ENCODE measurements around the gene CS. TPM values are rescaled to one million over a fixed set of nuclear protein-coding genes. Genes with fewer than 3 reads are reported as not detected.

Gene CS
- total and polyA plus RNA-seq, 7 experiments from 2014 or later, result 57.6 to 241 (median 132) TPM

- ChIA-PET POLR2A (interaction anchor here (1.4 kb wide), 1 partner anchor 8 kb away, joined by 3 read pairs; no protein-coding TSS in a partner anchor), CTCF (interaction anchor here (1.0 kb wide), 1 partner anchor 71 kb away, joined by 3 read pairs; the partner anchor contains the start of gene SMARCC2)
- no peak overlapping the region for H3K27ac ChIP-seq (ENCODE audit: low read depth, low read length)
- peaks cover 11 to 25% (median 22%) of the 10 kb centered on the region in 7 donors for H3K4me1 Mint-ChIP-seq
- H3K27me3 Mint-ChIP-seq, result peaks cover 0 to 2% (median 0%) of the 10 kb centered on the region in 5 donors
- no peak for ATAC-seq
- H3K27ac Mint-ChIP-seq, result peak overlapping the region in 1 of 9 donors; percentile 6
- no peak for DNase-seq
- peaks cover 0 to 7% (median 0%) of the 10 kb centered on the region in 3 experiments for H3K36me3 ChIP-seq (ENCODE audit: control insufficient read depth in 2 of 3, insufficient read depth in 3 of 3, low read length in 3 of 3)
- peaks cover 18 to 19% of the 10 kb centered on the region in 2 donors for H3K4me1 ChIP-seq (ENCODE audit: control insufficient read depth in 2 of 2, insufficient read depth in 2 of 2, low read length in 2 of 2)
- H3K36me3 Mint-ChIP-seq, result peaks cover 0 to 4% (median 0%) of the 10 kb centered on the region in 5 donors
- peak overlapping the region in 1 of 10 donors; percentile 58 for H3K4me3 Mint-ChIP-seq
- intact Hi-C loops (cut with micrococcal nuclease), result no loop called here
- no peak overlapping the region for H3K4me3 ChIP-seq (ENCODE audit: low read length)
- H3K27me3 ChIP-seq (ENCODE audit: control insufficient read depth in 2 of 2, insufficient read depth in 2 of 2, low read length in 2 of 2), result no peaks in the 10 kb centered on the region
- no peaks in the 10 kb centered on the region for H3K9me3 ChIP-seq (ENCODE audit: control insufficient read depth in 2 of 3, low read length in 3 of 3)
- H3K9me3 Mint-ChIP-seq, result no peaks in the 10 kb centered on the region
Observed at GRCh38 chr12:56260921-56261320, 39.2 kb downstream of the CS start.

GRCh38 chr12:56260380-56260779 lies 39.8 kb downstream of the CS start:
- peak overlapping the region in 2 of 9 donors; percentile 58 to 65 for H3K27ac Mint-ChIP-seq
- H3K27me3 Mint-ChIP-seq, result peaks cover 0 to 2% (median 0%) of the 10 kb centered on the region in 5 donors
- H3K4me3 ChIP-seq (ENCODE audit: low read length), result no peak overlapping the region
- peaks cover 18 to 19% of the 10 kb centered on the region in 2 donors for H3K4me1 ChIP-seq (ENCODE audit: control insufficient read depth in 2 of 2, insufficient read depth in 2 of 2, low read length in 2 of 2)
- ChIA-PET POLR2A (interaction anchor here (1.4 kb wide), 1 partner anchor 8 kb away, joined by 3 read pairs; no protein-coding TSS in a partner anchor), CTCF (interaction anchor here (1.0 kb wide), 1 partner anchor 71 kb away, joined by 3 read pairs; the partner anchor contains the start of gene SMARCC2)
- H3K9me3 ChIP-seq (ENCODE audit: control insufficient read depth in 2 of 3, low read length in 3 of 3), result no peaks in the 10 kb centered on the region
- no peaks in the 10 kb centered on the region for H3K9me3 Mint-ChIP-seq
- peaks cover 0 to 12% (median 0%) of the 10 kb centered on the region in 3 experiments for H3K36me3 ChIP-seq (ENCODE audit: control insufficient read depth in 2 of 3, insufficient read depth in 3 of 3, low read length in 3 of 3)
- DNase-seq (no peak), ATAC-seq (no peak)
- peak overlapping the region in 6 of 10 donors; percentile 19 to 61 (median 46) for H3K4me3 Mint-ChIP-seq
- peaks cover 13 to 23% (median 19%) of the 10 kb centered on the region in 7 donors for H3K4me1 Mint-ChIP-seq
- no peaks in the 10 kb centered on the region for H3K27me3 ChIP-seq (ENCODE audit: control insufficient read depth in 2 of 2, insufficient read depth in 2 of 2, low read length in 2 of 2)
- H3K27ac ChIP-seq (ENCODE audit: low read depth, low read length), result no peak overlapping the region
- H3K36me3 Mint-ChIP-seq, result peaks cover 0 to 5% (median 0%) of the 10 kb centered on the region in 5 donors
- intact Hi-C loops (cut with micrococcal nuclease), result no loop called here

- CTCF ChIA-PET, result interaction anchor here (0.7 to 1.7 kb wide), 11 partner anchors 11 to 1966 kb away, joined by 3 to 10 read pairs (median 4); partner anchors contain the start of genes RNF41 and ZC3H10
- peak overlapping the region; percentile 90 for H3K27ac ChIP-seq (ENCODE audit: low read depth, low read length)
- Mint-ChIP-seq H3K9me3 (no peaks in the 10 kb centered on the region), H3K36me3 (peaks cover 0 to 17% (median 5%) of the 10 kb centered on the region in 5 donors), H3K27ac (peak overlapping the region; percentile 69 to 94 (median 90)), H3K4me1 (peaks cover 13 to 27% (median 21%) of the 10 kb centered on the region in 7 donors), H3K4me3 (peak overlapping the region; percentile 87 to 97 (median 93)), H3K27me3 (peaks cover 0 to 2% (median 0%) of the 10 kb centered on the region in 5 donors)
- H3K27me3 ChIP-seq (ENCODE audit: control insufficient read depth in 2 of 2, insufficient read depth in 2 of 2, low read length in 2 of 2), result no peaks in the 10 kb centered on the region
- no peaks in the 10 kb centered on the region for H3K9me3 ChIP-seq (ENCODE audit: control insufficient read depth in 2 of 3, low read length in 3 of 3)
- intact Hi-C loops (cut with micrococcal nuclease), result loop anchor here (1.0 to 5.0 kb wide), 12 partner anchors 7 to 521 kb away; partner anchors contain the start of genes NABP2 (in 2 of the 2), COQ10A (in 1 of the 2), CS (in 1 of the 2) and STAT2 (in 1 of the 2)
- POLR2A ChIA-PET, result interaction anchor here (0.8 to 2.5 kb wide), 12 partner anchors 8 to 186 kb away, joined by 3 to 7 read pairs (median 4); partner anchors contain the start of genes CNPY2, COQ10A, SMARCC2 and ZC3H10
- no peak for DNase-seq
- H3K36me3 ChIP-seq (ENCODE audit: control insufficient read depth in 2 of 3, insufficient read depth in 3 of 3, low read length in 3 of 3), result peaks cover under 1 to 26% (median 6%) of the 10 kb centered on the region in 3 experiments
- ATAC-seq, result no peak
- H3K4me1 ChIP-seq (ENCODE audit: control insufficient read depth in 2 of 2, insufficient read depth in 2 of 2, low read length in 2 of 2), result peaks cover 18 to 19% of the 10 kb centered on the region in 2 donors
- H3K4me3 ChIP-seq (ENCODE audit: low read length), result peak overlapping the region; percentile 99
Observed at GRCh38 chr12:56258820-56259183, 41.3 kb downstream of the CS start.

DNA sequence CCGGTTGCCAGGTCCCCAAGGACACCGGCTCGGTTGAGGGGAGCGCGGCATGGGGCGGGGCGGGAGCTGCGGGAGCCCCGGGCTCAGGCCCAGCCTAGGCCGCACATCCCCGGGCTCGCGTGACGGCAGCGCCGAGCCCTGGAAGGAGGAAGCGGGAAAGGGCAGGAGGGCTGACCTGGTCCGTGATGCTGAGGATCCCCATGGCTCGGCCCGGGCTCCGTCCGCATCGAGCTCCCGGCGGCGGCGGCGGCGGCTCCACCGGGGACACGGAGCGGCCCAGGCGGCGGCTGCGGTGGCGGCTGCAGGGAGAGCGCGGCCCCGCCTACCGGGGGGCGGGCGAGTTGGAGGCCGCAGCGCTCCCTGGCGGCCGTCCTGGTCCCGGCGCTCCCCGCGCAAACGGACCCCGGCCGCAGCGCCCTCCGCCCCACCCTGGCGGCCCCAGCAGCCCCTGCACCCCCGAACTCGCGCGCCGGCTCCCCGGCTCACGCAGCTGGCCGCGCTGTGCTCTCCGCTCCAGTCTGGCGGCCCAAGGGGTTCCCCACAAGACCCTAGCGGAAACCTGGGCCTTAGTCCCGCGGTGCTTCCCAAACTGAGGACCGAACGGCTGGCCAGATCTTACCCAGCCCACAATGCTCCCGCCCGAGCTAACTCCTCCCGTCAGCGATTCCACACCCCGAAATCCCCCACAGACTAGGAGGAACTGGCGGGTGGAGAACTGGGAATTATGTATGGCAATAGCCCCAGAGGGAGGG lies 41.9 kb downstream of the CS start, which contains the start of gene ANKRD52:
ANKRD52 (minus strand) TSS at position 317 of the 752 bp plus-strand sequence; CDS start at position 202, 115 bp downstream.
- Histone ChIP-seq H3K27me3 (ENCODE audit: control insufficient read depth in 2 of 2, insufficient read depth in 2 of 2, low read length in 2 of 2) (no peaks in the 10 kb centered on the region), H3K4me3 (ENCODE audit: low read length) (peak within 1 kb of the TSS; percentile 99), H3K9me3 (ENCODE audit: control insufficient read depth in 2 of 3, low read length in 3 of 3) (no peaks in the 10 kb centered on the region), H3K36me3 (ENCODE audit: control insufficient read depth in 2 of 3, insufficient read depth in 3 of 3, low read length in 3 of 3) (peaks cover 6 to 32% (median 11%) of the 10 kb centered on the region in 3 experiments), H3K4me1 (ENCODE audit: control insufficient read depth in 2 of 2, insufficient read depth in 2 of 2, low read length in 2 of 2) (peaks cover 18 to 19% of the 10 kb centered on the region in 2 donors), H3K27ac (ENCODE audit: low read depth, low read length) (peak within 1 kb of the TSS; percentile 90)
- ChIA-PET POLR2A (interaction anchor here (0.6 to 2.5 kb wide), 16 partner anchors 9 to 210 kb away, joined by 3 to 12 read pairs (median 4); partner anchors contain the start of genes CNPY2, COQ10A, ESYT1 and RNF41), CTCF (interaction anchor here (0.5 to 1.7 kb wide), 14 partner anchors 8 to 1967 kb away, joined by 3 to 10 read pairs (median 4); partner anchors contain the start of genes COQ10A, RNF41 and ZC3H10)
- Mint-ChIP-seq H3K36me3 (peaks cover 0 to 22% (median 5%) of the 10 kb centered on the region in 5 donors), H3K4me3 (peak within 1 kb of the TSS; percentile 87 to 97 (median 93)), H3K27ac (peak within 1 kb of the TSS; percentile 83 to 94 (median 90)), H3K4me1 (peaks cover 13 to 27% (median 22%) of the 10 kb centered on the region in 7 donors), H3K27me3 (peaks cover 0 to 2% (median 0%) of the 10 kb centered on the region in 5 donors), H3K9me3 (no peaks in the 10 kb centered on the region)
- intact Hi-C loops (cut with micrococcal nuclease), result loop anchor here (1.0 to 5.0 kb wide), 12 partner anchors 8 to 520 kb away; partner anchors contain the start of genes NABP2 (in 2 of the 2), COQ10A (in 1 of the 2), CS (in 1 of the 2) and STAT2 (in 1 of the 2)
- DNase-seq (peak; percentile 69 to 92 (median 84)), ATAC-seq (peak; percentile 99)

DNA sequence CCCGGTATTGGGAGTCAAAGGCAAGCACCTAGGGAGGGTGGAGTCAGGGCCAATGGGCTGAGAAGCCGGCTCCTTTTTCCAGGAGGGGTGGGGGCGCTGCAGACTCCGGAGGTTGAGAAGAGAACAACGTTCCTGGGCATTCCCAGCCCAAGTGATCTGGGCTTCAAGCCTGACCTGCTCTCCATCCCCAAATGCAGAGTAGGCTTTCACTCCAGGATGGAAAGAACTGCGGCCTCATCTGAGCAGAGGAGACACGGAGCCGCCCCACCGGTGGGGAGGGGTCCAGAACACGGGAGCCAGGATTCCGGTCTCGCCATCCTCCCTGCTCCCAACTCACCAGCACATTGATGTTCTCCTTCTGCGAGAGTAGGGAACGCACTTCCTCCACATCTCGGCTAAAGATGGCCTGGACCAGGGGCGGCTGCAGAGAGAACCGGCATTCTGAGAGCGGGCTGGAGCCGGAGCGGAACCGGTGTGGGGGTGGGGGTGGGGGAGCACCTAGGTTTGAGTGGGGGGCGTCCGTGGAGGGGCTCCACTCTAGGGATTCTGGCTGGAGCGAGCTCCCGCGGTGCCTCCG lies 42.6 kb downstream of the CS start:
- H3K9me3 ChIP-seq (ENCODE audit: control insufficient read depth in 2 of 3, low read length in 3 of 3), result no peaks in the 10 kb centered on the region
- peak in 2 of 9 donors; percentile 8 to 29 for DNase-seq

More for the DNA sequence above, 42.6 kb downstream of the CS start:
- POLR2A ChIA-PET, result interaction anchor here (0.9 to 2.5 kb wide), 14 partner anchors 9 to 440 kb away, joined by 3 to 12 read pairs (median 5); partner anchors contain the start of genes CNPY2, COQ10A, ESYT1 and ORMDL2
- ATAC-seq, result no peak
- H3K27ac ChIP-seq (ENCODE audit: low read depth, low read length), result peak overlapping the region; percentile 90
- intact Hi-C loops (cut with micrococcal nuclease), result loop anchor here (1.0 to 5.0 kb wide), 12 partner anchors 9 to 519 kb away; partner anchors contain the start of genes NABP2 (in 2 of the 2), COQ10A (in 1 of the 2), CS (in 1 of the 2) and STAT2 (in 1 of the 2)
- CTCF ChIA-PET, result interaction anchor here (0.5 to 1.7 kb wide), 11 partner anchors 9 to 520 kb away, joined by 3 to 10 read pairs (median 4); partner anchors contain the start of genes COQ10A, RNF41 and ZC3H10
- H3K9me3 Mint-ChIP-seq, result no peaks in the 10 kb centered on the region
- H3K4me3 Mint-ChIP-seq, result peak overlapping the region; percentile 70 to 94 (median 85)
- peaks cover 0 to 28% (median 5%) of the 10 kb centered on the region in 5 donors for H3K36me3 Mint-ChIP-seq
- H3K4me3 ChIP-seq (ENCODE audit: low read length), result peak overlapping the region; percentile 99
- peaks cover 18 to 19% of the 10 kb centered on the region in 2 donors for H3K4me1 ChIP-seq (ENCODE audit: control insufficient read depth in 2 of 2, insufficient read depth in 2 of 2, low read length in 2 of 2)
- peaks cover 11 to 38% (median 17%) of the 10 kb centered on the region in 3 experiments for H3K36me3 ChIP-seq (ENCODE audit: control insufficient read depth in 2 of 3, insufficient read depth in 3 of 3, low read length in 3 of 3)
- H3K27me3 ChIP-seq (ENCODE audit: control insufficient read depth in 2 of 2, insufficient read depth in 2 of 2, low read length in 2 of 2), result no peaks in the 10 kb centered on the region
- peaks cover 0 to 2% (median 0%) of the 10 kb centered on the region in 5 donors for H3K27me3 Mint-ChIP-seq
- peaks cover 13 to 27% (median 22%) of the 10 kb centered on the region in 7 donors for H3K4me1 Mint-ChIP-seq
- peak overlapping the region; percentile 32 to 86 (median 69) for H3K27ac Mint-ChIP-seq
